HepG2 (cell line): Measurements from ENCODE around the gene OR4B1.

ENCODE experiments used
- ARNTL ChIP-seq: sonication (generic); formaldehyde crosslinking; IDR thresholded peaks from 2 replicates; pipeline ENCODE4 v1.4.0; 2020; ENCODE audit warnings: mild to moderate bottlenecking, missing genetic modification reagents
- CTCF ChIP-seq: sonication (generic); formaldehyde crosslinking; IDR thresholded peaks from 2 replicates; pipeline ENCODE4 v1.5.0; 2020; ENCODE audit warnings: mild to moderate bottlenecking, missing genetic modification reagents, moderate library complexity
- EP300 ChIP-seq, 3 experiments: sonication (generic) in 1 of 3; formaldehyde crosslinking in 1 of 3; IDR thresholded peaks; 2 replicates each; pipeline versions ENCODE4 v1.5.1 to v1.6.1; 2011 to 2020; ENCODE audit warnings: low read depth in 2 of 3, low read length in 2 of 3, borderline replicate concordance in 1 of 3, improper control_type of control experiment in 1 of 3, mild to moderate bottlenecking in 1 of 3, missing genetic modification reagents in 1 of 3, moderate library complexity in 1 of 3
- FOXO1 ChIP-seq: sonication (generic); formaldehyde crosslinking; IDR thresholded peaks from 2 replicates; pipeline ENCODE4 v1.4.0; 2020; ENCODE audit warnings: missing genetic modification reagents
- HIC2 ChIP-seq: sonication (generic); formaldehyde crosslinking; IDR thresholded peaks from 2 replicates; pipeline ENCODE4 v1.9.0; 2022; ENCODE audit warnings: low read depth, missing genetic modification reagents
- HIVEP1 ChIP-seq: sonication (generic); formaldehyde crosslinking; IDR thresholded peaks from 2 replicates; pipeline ENCODE4 v1.4.0; 2020; ENCODE audit warnings: mild to moderate bottlenecking, missing genetic modification reagents
- KLF6 ChIP-seq: IDR thresholded peaks from 2 replicates; pipeline ENCODE4 v1.8.0; 2016; ENCODE audit warnings: missing biosample characterization, missing genetic modification reagents
- MTA3 ChIP-seq: sonication (generic); formaldehyde crosslinking; IDR thresholded peaks from 2 replicates; pipeline ENCODE4 v1.4.0; 2020; ENCODE audit warnings: missing genetic modification reagents
- NCOA2 ChIP-seq: sonication (generic); formaldehyde crosslinking; IDR thresholded peaks from 2 replicates; pipeline ENCODE4 v1.8.0; 2022; ENCODE audit warnings: inconsistent platforms
- NCOA5 ChIP-seq: sonication (generic); formaldehyde crosslinking; IDR thresholded peaks from 2 replicates; pipeline ENCODE4 v1.4.0; 2020; ENCODE audit warnings: missing genetic modification reagents
- POLR2AphosphoS2 ChIP-seq: IDR thresholded peaks from 2 replicates; pipeline ENCODE4 v1.6.1; 2011; ENCODE audit warnings: low read depth, low read length, improper control_type of control experiment
- SMYD3 ChIP-seq: sonication (generic); formaldehyde crosslinking; IDR thresholded peaks from 2 replicates; pipeline ENCODE4 v1.8.1; 2023; ENCODE audit warnings: mild to moderate bottlenecking, missing genetic modification reagents
- ZNF235 ChIP-seq: sonication (generic); formaldehyde crosslinking; IDR thresholded peaks from 2 replicates; pipeline ENCODE4 v1.8.1; 2023; ENCODE audit warnings: mild to moderate bottlenecking, missing genetic modification reagents, borderline replicate concordance

GRCh38 chr11:48168815-48169214 is 47.8 kb upstream of the OR4B1 start:
- TF ChIP-seq HIC2 (no peak), EP300 (IDR thresholded peaks at IDR 0.05; ENCODE audit: low read depth in 2 of 2, low read length in 2 of 2) (no peak), EP300 (CRISPR knock-in tag; IDR thresholded peaks at IDR 0.05; ENCODE audit: borderline replicate concordance) (no peak), POLR2AphosphoS2 (no peak), NCOA2 (CRISPR knock-in tag) (no peak), CTCF (CRISPR knock-in tag) (no peak), MTA3 (no peak), ZNF235 (no peak), HIVEP1 (no peak), SMYD3 (CRISPR knock-in tag) (no peak), ARNTL (CRISPR knock-in tag) (no peak), FOXO1 (CRISPR knock-in tag) (no peak), KLF6 (no peak), NCOA5 (no peak)
